Calu3 (cell line): Measurements from ENCODE around the gene NHLRC1. TPM values are rescaled to one million over a fixed set of nuclear protein-coding genes. Genes with fewer than 3 reads are reported as not detected.

Source experiments
- BruUV-seq: library from RNA; stranded (reverse); fragments of 400-500 nt; replicated peaks from 2 replicates; lab custom pipeline; 2021; lab: Mats Ljungman, UMichigan
- CTCF ChIA-PET: fragments of 300-600 bp; sonication (Branson Sonifier 250); formaldehyde crosslinking; loops from one replicate; lab custom pipeline; 2022; ENCODE audit warnings: antibody characterized with exemption; lab: Charles Lee
- DNase-seq: peaks from one replicate; pipeline ENCODE4 v3.0.0; 2022
- H3K27ac Mint-ChIP-seq: one replicate; pipeline ENCODE4 v1.8.0; 2022; ENCODE audit warnings: mixed read lengths; ENCODE audit not compliant: unreplicated experiment
- H3K27me3 Mint-ChIP-seq: one replicate; pipeline ENCODE4 v1.8.0; 2022; ENCODE audit warnings: mixed read lengths; ENCODE audit not compliant: unreplicated experiment
- H3K36me3 Mint-ChIP-seq: one replicate; pipeline ENCODE4 v1.8.0; 2022; ENCODE audit warnings: mild to moderate bottlenecking, moderate library complexity, mixed read lengths; ENCODE audit not compliant: insufficient read depth, unreplicated experiment
- H3K4me1 Mint-ChIP-seq: one replicate; pipeline ENCODE4 v1.8.0; 2022; ENCODE audit warnings: mild to moderate bottlenecking, low read depth, mixed read lengths; ENCODE audit not compliant: unreplicated experiment
- H3K4me3 Mint-ChIP-seq: one replicate; pipeline ENCODE4 v1.8.0; 2022; ENCODE audit warnings: mild to moderate bottlenecking, low read depth, moderate library complexity, mixed read lengths; ENCODE audit not compliant: unreplicated experiment
- H3K9me3 Mint-ChIP-seq: one replicate; pipeline ENCODE4 v1.8.0; 2022; ENCODE audit warnings: low read depth, mixed read lengths; ENCODE audit not compliant: unreplicated experiment
- CTCF ChIP-seq: fragments of 200-600 bp; IDR thresholded peaks from one replicate; pipeline ENCODE4 v1.8.0; 2022; ENCODE audit warnings: antibody characterized with exemption; ENCODE audit not compliant: unreplicated experiment
- intact Hi-C: fragments of 100-400 bp; cut with micrococcal nuclease; formaldehyde crosslinking; loops from one replicate; pipeline ENCODE4 v1.10.0; 2022; ENCODE audit not compliant: unreplicated experiment
- total RNA-seq: library from RNA; stranded (reverse); gene quantifications from 2 replicates; pipeline ENCODE4 v1.2.3, GENCODE V29; 2022

NHLRC1 gene
- total RNA-seq, 1 experiment from 2014 or later = 0.92 TPM

- CTCF ChIA-PET = no interaction called here
- H3K27ac Mint-ChIP-seq = no peak overlapping the region
- no peaks in the 10 kb centered on the region for H3K4me1 Mint-ChIP-seq
- no peak overlapping the region for H3K4me3 Mint-ChIP-seq
- no TSS peak for BruUV-seq
- H3K27me3 Mint-ChIP-seq = no peaks in the 10 kb centered on the region
- intact Hi-C loops = no loop called here
- DNase-seq = no peak
- TF ChIP-seq CTCF = no peak
- no peaks in the 10 kb centered on the region for H3K9me3 Mint-ChIP-seq
- no peaks in the 10 kb centered on the region for H3K36me3 Mint-ChIP-seq
Observed at GRCh38 chr6:18101873-18102272, 20.6 kb downstream of the NHLRC1 start.

- no peak overlapping the region for H3K4me3 Mint-ChIP-seq
- H3K36me3 Mint-ChIP-seq = no peaks in the 10 kb centered on the region
- H3K27ac Mint-ChIP-seq = no peak overlapping the region
- DNase-seq = no peak
- CTCF ChIA-PET = no interaction called here
- intact Hi-C loops = no loop called here
- BruUV-seq = no TSS peak
- H3K9me3 Mint-ChIP-seq = no peaks in the 10 kb centered on the region
- H3K4me1 Mint-ChIP-seq = no peaks in the 10 kb centered on the region
- no peak for TF ChIP-seq CTCF
- no peaks in the 10 kb centered on the region for H3K27me3 Mint-ChIP-seq
Observed at GRCh38 chr6:18101271-18101670, 21.2 kb downstream of the NHLRC1 start.

- Mint-ChIP-seq H3K9me3 (no peaks in the 10 kb centered on the region), H3K36me3 (no peaks in the 10 kb centered on the region), H3K4me3 (no peak overlapping the region), H3K27ac (no peak overlapping the region), H3K4me1 (no peaks in the 10 kb centered on the region), H3K27me3 (no peaks in the 10 kb centered on the region)
- DNase-seq = no peak
- CTCF ChIA-PET = no interaction called here
- no TSS peak for BruUV-seq
- intact Hi-C loops = no loop called here
- TF ChIP-seq CTCF = no peak
Observed at GRCh38 chr6:18100296-18100695, 22.2 kb downstream of the NHLRC1 start.

- Mint-ChIP-seq H3K27me3 (no peaks in the 10 kb centered on the region), H3K27ac (no peak overlapping the region), H3K4me3 (no peak overlapping the region), H3K4me1 (no peaks in the 10 kb centered on the region), H3K36me3 (no peaks in the 10 kb centered on the region), H3K9me3 (no peaks in the 10 kb centered on the region)
- DNase-seq = no peak
- no peak for TF ChIP-seq CTCF
- intact Hi-C loops = no loop called here
- BruUV-seq = no TSS peak
- CTCF ChIA-PET = no interaction called here
Observed at GRCh38 chr6:18099511-18099910, 23.0 kb downstream of the NHLRC1 start.
